Transverse colon (tissue), 4 donors: ENCODE data around the gene NUP98.

Experiments used
- CTCF ChIP-seq, 5 experiments: fragments of 200-600 bp in 3 of 5; fragments of 450-650 bp in 2 of 5; sonication (generic) in 3 of 5; IDR thresholded peaks; 1 replicate in 2 of 5; 2 replicates in 3 of 5; pipeline ENCODE4 v1.5.1; 2016 to 2017; ENCODE audit warnings: antibody characterized with exemption in 5 of 5, inconsistent platforms in 3 of 5, mild to moderate bottlenecking in 2 of 5, moderate library complexity in 1 of 5
- POLR2AphosphoS5 ChIP-seq, 3 donors: sonication (generic); formaldehyde crosslinking; IDR thresholded peaks; one replicate each; pipeline ENCODE4 v1.6.1; 2016; ENCODE audit warnings: antibody characterized with exemption in 3 of 3

GRCh38 chr11:3837793-3838192, 40.4 kb upstream of the NUP98 start:
- TF ChIP-seq POLR2AphosphoS5 (IDR thresholded peaks at IDR 0.05): peak in 1 of 3 donors; percentile 9
- no peak for TF ChIP-seq CTCF (IDR thresholded peaks at IDR 0.05)
